ENCODE data around the gene PIP4K2B. TPM values are rescaled to one million over a fixed set of nuclear protein-coding genes. Genes with fewer than 3 reads are reported as not detected.

Gene PIP4K2B
- 10 to 100 TPM; 42.0 to 45.7 TPM for total RNA-seq

DNA sequence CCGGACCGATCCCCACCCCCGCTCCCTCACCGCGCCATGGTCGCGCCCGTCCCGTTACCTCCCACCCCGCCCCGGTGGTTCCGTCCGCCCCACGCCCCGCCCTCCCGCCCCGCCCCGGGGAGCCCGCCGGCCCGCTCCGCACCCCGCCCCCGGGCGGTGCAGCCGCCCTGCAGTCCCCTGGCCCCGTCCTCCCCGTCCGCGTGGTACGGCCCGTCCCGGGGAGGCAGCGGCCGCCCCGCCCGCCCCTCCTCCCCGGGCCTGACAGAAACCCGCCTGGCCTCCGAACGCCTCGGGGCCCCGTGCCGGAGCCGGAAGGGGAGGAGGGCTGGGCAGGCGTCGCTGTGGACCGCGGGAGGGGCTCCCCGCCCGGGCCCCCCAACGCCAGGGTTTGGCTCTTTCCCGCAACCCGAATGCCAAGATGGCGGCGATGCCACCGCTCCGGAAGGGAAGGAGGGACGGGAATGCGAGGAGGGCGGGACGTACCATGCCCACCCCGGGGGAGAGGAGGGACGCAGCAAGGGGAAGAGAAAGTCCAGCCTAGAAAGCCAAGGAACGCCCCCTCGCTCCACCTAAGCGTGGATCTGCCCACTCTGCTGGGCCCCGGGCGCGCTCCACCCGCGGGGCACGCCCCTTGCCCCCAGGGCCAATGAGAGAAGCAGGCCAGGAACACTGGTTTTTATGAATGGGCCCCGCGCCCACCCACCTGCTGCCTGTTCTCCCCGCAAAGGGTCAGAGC, at the start of gene PIP4K2B:
PIP4K2B (minus strand) TSS at position 56 of the 736 bp plus-strand sequence. CDS start 132 bp downstream, outside the sequence.
- CTCF ChIA-PET: interaction anchor here (0.9 kb wide), 1 partner anchor 68 kb away, joined by 3 read pairs; no protein-coding TSS in a partner anchor
- Mint-ChIP-seq H3K4me1 (peaks cover 48% of the 10 kb centered on the region), H3K27ac (peak within 1 kb of the TSS; percentile 95), H3K4me3 (peak within 1 kb of the TSS; percentile 97), H3K36me3 (ENCODE audit: low read depth) (peaks cover 63% of the 10 kb centered on the region), H3K9me3 (no peaks in the 10 kb centered on the region), H3K27me3 (no peaks in the 10 kb centered on the region)
- DNase-seq: peak; percentile 91
- POLR2A ChIA-PET: interaction anchor here (0.5 to 1.9 kb wide), 8 partner anchors 11 to 85 kb away, joined by 3 to 9 read pairs (median 4); partner anchors contain the start of genes CWC25, LASP1 and RPL23

DNA sequence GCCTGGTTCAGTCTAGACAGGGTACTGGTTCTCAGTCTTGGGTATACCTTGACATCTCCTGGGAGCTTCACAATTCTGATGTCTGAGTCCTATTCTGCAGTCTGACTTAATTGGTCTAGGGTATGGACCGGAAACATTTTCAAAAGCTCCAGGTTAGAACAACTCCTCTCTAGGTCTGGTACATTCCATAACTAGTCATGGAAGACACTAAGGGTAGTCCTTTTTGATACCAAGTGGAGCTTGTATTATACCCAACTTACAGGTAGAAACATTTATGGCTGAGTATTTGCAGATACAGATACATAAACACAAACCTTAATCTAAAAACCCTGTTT, 49.2 kb upstream of the PIP4K2B start:
- no peaks in the 10 kb centered on the region for H3K9me3 Mint-ChIP-seq
- H3K4me1 Mint-ChIP-seq: peaks cover 37% of the 10 kb centered on the region
- no peak overlapping the region for H3K4me3 Mint-ChIP-seq
- no peak overlapping the region for H3K27ac Mint-ChIP-seq
- ChIA-PET CTCF (interaction anchor here (1.3 kb wide), 1 partner anchor 305 kb away, joined by 3 read pairs; no protein-coding TSS in a partner anchor), POLR2A (interaction anchor here (7.9 to 8.2 kb wide), 2 partner anchors 22 to 23 kb away, joined by 85 to 201 read pairs; partner anchors contain the start of genes CWC25 and LASP1)
- H3K27me3 Mint-ChIP-seq: no peaks in the 10 kb centered on the region
- DNase-seq: no peak
- H3K36me3 Mint-ChIP-seq (ENCODE audit: low read depth): peaks cover 60% of the 10 kb centered on the region

DNA sequence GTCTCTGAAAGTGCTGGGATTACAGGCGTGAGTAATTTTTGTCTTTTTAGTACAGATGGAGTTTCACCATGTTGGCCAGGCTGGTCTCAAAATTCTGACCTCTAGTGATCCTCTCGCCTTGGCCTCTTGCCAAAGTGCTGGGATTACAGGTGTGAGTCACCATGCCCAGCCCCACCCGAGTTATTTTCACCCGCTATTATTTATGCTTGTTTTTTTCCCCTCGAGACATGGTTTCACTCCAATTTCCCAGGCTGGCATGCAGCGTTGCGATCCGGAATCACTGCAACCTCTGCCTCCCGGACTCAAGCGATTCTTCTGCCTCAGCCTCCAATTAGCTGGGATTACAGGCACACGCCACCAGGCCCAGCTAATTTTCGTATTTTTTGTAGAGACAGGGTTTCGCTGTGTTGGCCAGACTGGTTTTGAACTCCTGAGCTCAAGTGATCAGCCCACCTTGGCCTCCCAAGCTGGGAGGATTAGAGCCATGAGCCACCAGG, 45.0 kb upstream of the PIP4K2B start:
- ChIA-PET CTCF (no interaction called here), POLR2A (interaction anchor here (1.8 kb wide), 1 partner anchor 10 kb away, joined by 11 read pairs; the partner anchor contains the start of gene RPL23)
- Mint-ChIP-seq H3K27me3 (no peaks in the 10 kb centered on the region), H3K9me3 (no peaks in the 10 kb centered on the region), H3K27ac (no peak overlapping the region), H3K36me3 (ENCODE audit: low read depth) (peaks cover 19% of the 10 kb centered on the region), H3K4me1 (peaks cover 5% of the 10 kb centered on the region), H3K4me3 (no peak overlapping the region)
- no peak for DNase-seq

DNA sequence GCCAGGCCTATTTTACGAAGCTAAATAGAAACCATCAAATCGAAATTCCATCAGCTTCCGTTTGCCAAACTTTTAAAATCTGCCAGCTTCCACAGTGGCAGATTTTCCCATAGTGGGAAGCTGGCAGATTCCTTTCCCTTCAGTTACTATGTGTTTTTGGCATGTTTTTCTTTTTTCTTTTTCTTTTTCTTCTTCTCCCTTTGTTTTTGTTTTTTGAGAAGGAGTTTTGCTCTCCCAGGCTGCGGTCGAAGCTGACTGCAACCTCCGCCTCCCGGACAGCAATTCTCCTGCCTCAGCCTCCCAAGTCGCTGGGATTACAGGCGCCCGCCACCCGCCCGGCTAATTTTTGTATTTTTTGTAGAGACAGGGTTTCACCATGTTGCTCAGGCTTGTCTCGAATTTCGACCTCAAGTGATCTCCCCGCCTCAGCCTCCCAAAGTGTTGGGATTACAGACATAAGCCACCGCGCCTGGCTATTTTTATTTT, 26.4 kb upstream of the PIP4K2B start:
- Mint-ChIP-seq H3K4me1 (peaks cover 33% of the 10 kb centered on the region), H3K4me3 (peak overlapping the region; percentile 99), H3K27ac (peak overlapping the region; percentile 98), H3K36me3 (ENCODE audit: low read depth) (peaks cover 24% of the 10 kb centered on the region), H3K9me3 (no peaks in the 10 kb centered on the region), H3K27me3 (no peaks in the 10 kb centered on the region)
- DNase-seq: no peak
- ChIA-PET CTCF (interaction anchor here (0.8 to 1.5 kb wide), 5 partner anchors 28 to 339 kb away, joined by 3 to 7 read pairs (median 3); partner anchors contain the start of genes PLXDC1 and RPL23), POLR2A (interaction anchor here (0.7 to 3.7 kb wide), 17 partner anchors 8 to 374 kb away, joined by 3 to 85 read pairs (median 4); partner anchors contain the start of genes PIP4K2B, RPL19 and RPL23)

DNA sequence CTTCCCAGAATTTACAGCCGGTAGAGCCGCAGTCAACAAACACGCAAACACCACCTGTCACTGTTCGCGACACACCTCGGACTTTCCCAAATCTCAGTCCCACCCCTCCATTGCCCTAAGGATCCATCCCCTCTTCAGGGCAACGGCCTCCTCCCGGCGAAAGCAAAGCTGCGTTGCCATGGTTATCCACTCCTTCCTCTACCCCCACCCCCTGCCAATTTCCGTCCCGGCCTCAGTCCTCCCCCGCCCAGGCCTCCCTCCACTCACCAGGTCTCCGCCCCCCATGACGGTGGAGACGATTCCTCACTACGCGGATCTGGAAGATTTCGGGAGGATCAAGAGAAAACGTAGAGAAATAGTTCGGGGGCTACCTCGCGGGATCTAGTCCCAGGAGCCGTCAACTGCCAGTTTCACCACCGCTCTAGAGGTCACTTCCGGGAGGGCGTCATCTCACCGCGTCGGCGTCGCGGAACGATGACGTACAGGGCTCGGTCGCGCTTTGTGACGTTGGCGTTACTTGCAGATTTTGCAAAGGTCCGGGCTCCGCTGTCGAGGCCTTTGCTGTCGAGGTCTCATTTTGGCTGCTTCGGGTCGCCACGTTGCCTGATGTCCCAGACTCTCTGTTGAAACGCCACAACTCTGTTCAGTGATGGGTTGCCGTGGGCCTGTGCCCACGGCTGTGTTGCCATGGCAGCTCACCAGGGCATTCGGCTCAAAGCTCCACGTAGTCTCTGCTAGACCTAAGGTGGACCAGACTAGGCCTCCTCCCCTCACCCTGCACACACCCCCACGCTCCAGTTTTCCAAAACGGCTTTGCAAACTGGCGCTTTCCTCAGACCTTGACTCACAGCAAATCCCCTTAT, 25.8 kb upstream of the PIP4K2B start, which contains the start of gene CWC25:
CWC25 (minus strand) TSS at position 423 of the 863 bp plus-strand sequence; CDS start at position 285, 138 bp downstream.
- ChIA-PET CTCF (interaction anchor here (0.7 to 1.5 kb wide), 6 partner anchors 28 to 340 kb away, joined by 3 to 7 read pairs (median 4); partner anchors contain the start of genes LASP1, PLXDC1 and RPL23), POLR2A (interaction anchor here (0.5 to 3.7 kb wide), 19 partner anchors 9 to 1348 kb away, joined by 3 to 85 read pairs (median 4); partner anchors contain the start of genes PIP4K2B, RPL19 and RPL23)
- peaks cover 33% of the 10 kb centered on the region for H3K4me1 Mint-ChIP-seq
- no peaks in the 10 kb centered on the region for H3K9me3 Mint-ChIP-seq
- peak; percentile 97 for DNase-seq
- no peaks in the 10 kb centered on the region for H3K27me3 Mint-ChIP-seq
- H3K36me3 Mint-ChIP-seq (ENCODE audit: low read depth): peaks cover 31% of the 10 kb centered on the region
- H3K4me3 Mint-ChIP-seq: peak within 1 kb of the TSS; percentile 99
- peak within 1 kb of the TSS; percentile 98 for H3K27ac Mint-ChIP-seq

DNA sequence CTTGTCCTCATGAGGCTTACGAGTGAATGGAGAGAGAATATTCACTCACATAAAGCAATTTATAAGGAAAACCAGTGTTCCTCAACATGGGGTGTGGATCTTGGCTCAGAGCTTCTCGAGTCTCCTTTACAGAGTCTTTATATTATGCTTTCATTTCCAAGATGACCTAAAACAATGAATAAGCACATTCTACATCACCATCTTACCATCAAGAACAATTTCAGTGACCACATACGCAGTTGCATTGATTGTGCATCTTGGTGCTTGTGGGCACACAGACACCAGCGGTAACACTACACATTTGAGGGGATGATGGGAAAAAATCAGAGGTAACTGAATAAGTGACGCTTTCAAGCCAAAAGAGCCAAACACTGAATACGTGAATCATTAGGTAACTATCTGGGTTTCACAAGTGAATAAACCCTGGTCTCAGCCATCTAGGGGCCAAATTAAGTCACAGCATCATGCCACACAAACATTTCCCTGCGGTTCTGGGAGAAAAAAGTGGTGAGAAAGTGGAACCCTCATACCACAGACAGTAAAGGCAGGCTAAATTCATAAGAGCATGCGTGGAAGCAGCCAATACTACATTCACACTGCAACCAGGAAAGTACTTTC, 16.3 kb upstream of the PIP4K2B start:
- peak; percentile 42 for DNase-seq
- no peak overlapping the region for H3K4me3 Mint-ChIP-seq
- no peaks in the 10 kb centered on the region for H3K9me3 Mint-ChIP-seq
- peaks cover 38% of the 10 kb centered on the region for H3K36me3 Mint-ChIP-seq (ENCODE audit: low read depth)
- H3K27me3 Mint-ChIP-seq: no peaks in the 10 kb centered on the region
- peaks cover 8% of the 10 kb centered on the region for H3K4me1 Mint-ChIP-seq
- H3K27ac Mint-ChIP-seq: peak overlapping the region; percentile 71
- CTCF ChIA-PET: no interaction called here
- POLR2A ChIA-PET: no interaction called here

DNA sequence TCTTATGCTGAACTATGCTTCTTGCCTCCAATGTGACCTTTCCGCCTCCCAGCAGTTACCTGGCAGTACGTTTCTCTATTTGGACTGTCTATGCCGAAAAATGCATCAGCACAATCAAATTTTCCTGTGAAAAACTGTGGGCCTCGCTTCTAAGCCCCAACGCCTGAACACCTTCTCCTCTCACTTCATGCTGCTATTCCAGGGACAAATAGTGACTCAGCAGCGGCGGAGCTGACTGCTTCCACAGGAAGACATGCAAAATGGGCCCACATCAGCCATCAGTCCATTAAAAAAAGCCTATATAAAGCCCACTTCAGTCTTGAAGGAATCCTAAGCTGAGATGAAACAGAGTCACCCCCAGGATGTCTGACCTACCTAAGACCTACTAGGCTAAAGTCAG, 10.5 kb upstream of the PIP4K2B start:
- ChIA-PET POLR2A (no interaction called here), CTCF (no interaction called here)
- peaks cover 51% of the 10 kb centered on the region for H3K36me3 Mint-ChIP-seq (ENCODE audit: low read depth)
- H3K4me3 Mint-ChIP-seq: no peak overlapping the region
- H3K27ac Mint-ChIP-seq: no peak overlapping the region
- no peaks in the 10 kb centered on the region for H3K27me3 Mint-ChIP-seq
- DNase-seq: no peak
- H3K9me3 Mint-ChIP-seq: no peaks in the 10 kb centered on the region
- no peaks in the 10 kb centered on the region for H3K4me1 Mint-ChIP-seq

DNA sequence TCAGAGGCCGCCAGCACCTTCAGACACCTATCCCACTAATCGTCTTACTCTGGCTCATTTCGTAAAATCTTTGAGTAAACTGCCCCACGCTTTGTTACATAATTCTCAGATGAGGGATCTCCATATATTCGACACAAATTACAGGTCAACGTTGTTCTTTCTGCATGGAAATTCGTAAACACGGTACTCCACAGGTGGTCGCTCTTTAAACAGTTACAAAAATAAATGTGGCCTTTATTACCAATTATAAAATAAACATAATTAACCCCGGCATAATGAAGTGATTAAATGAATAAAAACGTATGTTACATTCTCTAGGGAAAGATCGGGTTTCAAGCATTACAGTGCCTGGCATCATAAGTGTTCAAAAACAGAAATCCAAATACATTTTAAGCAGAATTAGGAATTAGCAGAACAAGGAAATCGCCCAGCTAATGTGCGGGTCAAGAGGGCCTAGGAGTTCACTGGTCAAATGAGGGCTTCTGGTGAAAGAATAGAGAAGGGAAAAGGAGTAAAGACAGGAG, 943 bp upstream of the PIP4K2B start:
- ChIA-PET POLR2A (interaction anchor here (0.5 to 1.9 kb wide), 2 partner anchors 54 to 84 kb away, joined by 3 to 9 read pairs; partner anchors contain the start of gene RPL23), CTCF (no interaction called here)
- H3K4me1 Mint-ChIP-seq: peaks cover 45% of the 10 kb centered on the region
- H3K27ac Mint-ChIP-seq: peak overlapping the region; percentile 81
- no peak for DNase-seq
- peaks cover 60% of the 10 kb centered on the region for H3K36me3 Mint-ChIP-seq (ENCODE audit: low read depth)
- H3K4me3 Mint-ChIP-seq: peak overlapping the region; percentile 81
- no peaks in the 10 kb centered on the region for H3K27me3 Mint-ChIP-seq
- no peaks in the 10 kb centered on the region for H3K9me3 Mint-ChIP-seq

DNA sequence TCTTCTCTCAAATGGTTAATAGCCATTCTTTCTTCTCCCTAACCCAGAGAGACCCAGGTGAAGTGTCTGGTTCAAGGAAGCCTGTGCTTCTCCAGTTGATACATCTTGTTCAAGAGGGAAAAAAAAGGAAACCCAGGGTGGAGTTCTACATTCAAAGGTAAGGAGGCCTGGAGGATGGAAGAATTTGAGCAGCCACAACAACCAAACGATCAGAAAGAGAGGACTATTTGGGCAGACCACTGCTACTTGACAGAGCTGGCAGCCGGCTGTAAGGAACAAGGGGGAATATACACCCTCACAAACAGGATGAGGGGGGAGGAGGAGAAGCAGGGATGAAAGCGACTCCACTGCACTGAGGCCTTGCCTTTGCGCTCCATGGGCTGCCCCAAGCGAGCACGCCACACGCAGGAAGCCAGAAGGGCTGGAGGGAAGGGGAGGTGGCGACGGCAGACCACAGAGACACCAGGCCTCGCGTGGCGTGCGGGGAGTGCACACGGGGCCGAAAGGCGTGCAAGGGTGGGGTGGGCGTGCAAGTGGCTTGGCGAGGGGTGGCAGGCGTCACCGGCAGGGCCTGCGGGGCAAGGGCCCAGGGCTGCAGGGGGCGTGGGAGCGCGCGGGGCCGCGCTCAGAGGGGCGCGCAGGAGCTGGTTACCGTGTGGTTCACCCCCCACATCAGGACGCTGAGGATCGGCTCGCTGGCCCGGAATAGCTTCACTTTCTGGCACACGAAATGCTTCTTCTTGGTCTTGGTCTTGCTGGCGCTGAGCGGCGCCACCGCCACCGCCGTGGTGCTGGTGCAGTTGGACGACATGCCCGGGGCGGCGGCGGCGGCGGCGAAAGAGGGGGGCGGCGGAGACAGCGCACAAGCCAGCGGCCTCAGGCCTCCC, 499 bp downstream of the PIP4K2B start:
- peak; percentile 73 for DNase-seq

DNA sequence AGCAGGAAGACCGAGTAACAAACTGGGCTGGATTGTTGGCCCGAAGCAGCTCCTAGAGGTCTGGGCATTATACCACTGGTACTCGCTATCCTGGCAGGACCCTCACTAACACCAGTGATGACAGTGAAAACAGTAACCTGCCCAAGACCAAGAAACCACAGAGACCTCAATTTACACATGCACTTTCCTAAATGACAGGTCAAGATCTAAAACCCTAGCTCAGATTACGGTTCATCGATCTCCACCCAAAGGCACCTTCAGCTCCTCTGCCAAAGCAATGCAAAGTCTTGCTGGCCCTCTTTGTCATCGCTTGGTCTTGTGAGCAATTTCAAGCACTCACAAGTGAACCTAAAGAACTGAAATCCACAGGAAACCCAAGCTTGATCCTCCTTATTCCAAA, 1.5 kb downstream of the PIP4K2B start:
- Mint-ChIP-seq H3K9me3 (no peaks in the 10 kb centered on the region), H3K27ac (peak overlapping the region; percentile 95), H3K27me3 (no peaks in the 10 kb centered on the region), H3K36me3 (ENCODE audit: low read depth) (peaks cover 61% of the 10 kb centered on the region), H3K4me1 (peaks cover 50% of the 10 kb centered on the region), H3K4me3 (peak overlapping the region; percentile 97)
- no peak for DNase-seq
- POLR2A ChIA-PET: interaction anchor here (1.0 to 1.6 kb wide), 5 partner anchors 36 to 74 kb away, joined by 3 to 6 read pairs (median 5); partner anchors contain the start of genes LASP1 and RPL23
- CTCF ChIA-PET: interaction anchor here (1.0 to 1.7 kb wide), 5 partner anchors 46 to 367 kb away, joined by 3 read pairs; partner anchors contain the start of gene PSMB3

More for the DNA sequence above, 499 bp downstream of the PIP4K2B start:
- Mint-ChIP-seq H3K4me3 (peak overlapping the region; percentile 97), H3K36me3 (ENCODE audit: low read depth) (peaks cover 62% of the 10 kb centered on the region), H3K9me3 (no peaks in the 10 kb centered on the region), H3K4me1 (peaks cover 50% of the 10 kb centered on the region), H3K27me3 (no peaks in the 10 kb centered on the region), H3K27ac (peak overlapping the region; percentile 95)
- ChIA-PET POLR2A (interaction anchor here (0.9 to 1.9 kb wide), 10 partner anchors 10 to 73 kb away, joined by 3 to 9 read pairs (median 4); partner anchors contain the start of genes CWC25, LASP1 and RPL23), CTCF (interaction anchor here (0.9 to 1.7 kb wide), 3 partner anchors 50 to 69 kb away, joined by 3 read pairs; no protein-coding TSS in a partner anchor)

DNA sequence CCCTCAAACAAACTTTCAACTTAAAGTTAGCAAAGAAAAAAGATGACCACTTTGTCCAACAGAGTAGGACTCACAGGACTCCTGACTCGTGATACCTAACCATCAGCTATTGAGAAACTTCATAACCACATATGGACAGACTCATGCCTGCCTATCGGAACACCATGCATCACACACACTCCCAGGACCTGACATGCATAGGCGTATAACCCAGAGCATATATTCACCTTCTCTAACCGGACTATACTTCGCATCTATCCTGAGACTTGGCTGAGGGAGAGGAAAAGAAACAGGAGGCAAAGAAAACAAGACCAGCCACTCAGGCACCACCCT, 2.2 kb downstream of the PIP4K2B start:
- no peak for DNase-seq
- H3K27me3 Mint-ChIP-seq: no peaks in the 10 kb centered on the region
- no peaks in the 10 kb centered on the region for H3K9me3 Mint-ChIP-seq
- ChIA-PET CTCF (interaction anchor here (1.1 to 1.4 kb wide), 3 partner anchors 45 to 368 kb away, joined by 3 read pairs; partner anchors contain the start of gene PSMB3), POLR2A (interaction anchor here (1.0 to 1.5 kb wide), 3 partner anchors 35 to 73 kb away, joined by 3 to 6 read pairs (median 6); partner anchors contain the start of genes LASP1 and RPL23)
- H3K27ac Mint-ChIP-seq: no peak overlapping the region
- H3K4me1 Mint-ChIP-seq: peaks cover 50% of the 10 kb centered on the region
- peak overlapping the region; percentile 46 for H3K4me3 Mint-ChIP-seq
- H3K36me3 Mint-ChIP-seq (ENCODE audit: low read depth): peaks cover 55% of the 10 kb centered on the region
